CD14-positive monocyte (primary cell): ENCODE results near the gene ANKRD29. TPM values are rescaled to one million over a fixed set of nuclear protein-coding genes. Genes with fewer than 3 reads are reported as not detected.
"Not testable (repeated sequence)": the region's sequence is repeated elsewhere in the genome, so short reads cannot be mapped to it uniquely, and the experiment has no call there.

Experiments
- DNase-seq, 3 donors: peaks; one replicate each; pipeline ENCODE4 v3.0.0-alpha.2; 2011 to 2022
- H2AFZ ChIP-seq: 2 replicates; pipeline ENCODE4 v1.6.0; 2012; ENCODE audit warnings: mild to moderate bottlenecking, low read depth, low read length, inconsistent platforms; ENCODE audit not compliant: insufficient read depth, poor library complexity, severe bottlenecking
- H3K27ac ChIP-seq, 2 donors: 1 replicate in 1 of 2; 2 replicates in 1 of 2; pipeline ENCODE4 v1.5.1; 2012 to 2013; ENCODE audit warnings: low read length in 2 of 2, control low read depth in 1 of 2, inconsistent platforms in 1 of 2, low read depth in 1 of 2, mild to moderate bottlenecking in 1 of 2
- H3K27me3 ChIP-seq, 2 donors: one replicate each; pipeline versions ENCODE4 v1.6.0 to v1.6.1; 2011 to 2013; ENCODE audit warnings: low read length in 2 of 2; ENCODE audit not compliant: control insufficient read depth in 2 of 2, insufficient read depth in 2 of 2
- H3K36me3 ChIP-seq, 2 donors: replicated peaks in 1 of 2; 1 replicate in 1 of 2; 2 replicates in 1 of 2; pipeline versions ENCODE4 v1.5.1 to v1.6.1; 2012 to 2013; ENCODE audit warnings: low read length in 2 of 2, control low read depth in 1 of 2, inconsistent platforms in 1 of 2, mild to moderate bottlenecking in 1 of 2; ENCODE audit not compliant: insufficient read depth in 2 of 2, control insufficient read depth in 1 of 2
- H3K4me1 ChIP-seq, 2 donors: 1 replicate in 1 of 2; 2 replicates in 1 of 2; pipeline versions ENCODE4 v1.5.1 to v1.6.1; 2012 to 2013; ENCODE audit warnings: low read length in 2 of 2, control low read depth in 1 of 2, inconsistent platforms in 1 of 2, mild to moderate bottlenecking in 1 of 2, moderate library complexity in 1 of 2; ENCODE audit not compliant: insufficient read depth in 2 of 2, control insufficient read depth in 1 of 2
- H3K4me2 ChIP-seq: replicated peaks from 2 replicates; pipeline ENCODE3; 2012; ENCODE audit warnings: low read length, moderate library complexity, mild to moderate bottlenecking; ENCODE audit not compliant: poor library complexity, severe bottlenecking; ENCODE audit errors: extremely low read depth
- H3K4me3 ChIP-seq, 3 experiments: fragments of 200-600 bp in 1 of 3; sonication (generic) in 1 of 3; replicated peaks in 1 of 3; 1 replicate in 2 of 3; 2 replicates in 1 of 3; pipeline ENCODE4 v1.5.1; 2011 to 2013; ENCODE audit warnings: low read length in 3 of 3, mild to moderate bottlenecking in 3 of 3, control low read depth in 2 of 3, low read depth in 2 of 3, inconsistent platforms in 1 of 3, moderate library complexity in 1 of 3
- H3K79me2 ChIP-seq: 2 replicates; pipeline ENCODE4 v1.6.0; 2012; ENCODE audit warnings: mild to moderate bottlenecking, control low read depth, inconsistent platforms, low read length, moderate library complexity; ENCODE audit not compliant: insufficient read depth
- H3K9ac ChIP-seq: 2 replicates; pipeline ENCODE4 v1.6.0; 2017; ENCODE audit warnings: low read length, mild to moderate bottlenecking; ENCODE audit not compliant: insufficient read depth, poor library complexity, severe bottlenecking
- H3K9me3 ChIP-seq, 2 donors: replicated peaks in 1 of 2; 1 replicate in 1 of 2; 2 replicates in 1 of 2; pipeline versions ENCODE4 v1.5.1 to v1.6.1; 2012 to 2013; ENCODE audit warnings: low read length in 2 of 2, control low read depth in 1 of 2; ENCODE audit not compliant: control insufficient read depth in 1 of 2, insufficient read depth in 1 of 2
- H4K20me1 ChIP-seq: 2 replicates; pipeline ENCODE4 v1.6.0; 2012; ENCODE audit warnings: mild to moderate bottlenecking, low read length, control low read depth, moderate library complexity; ENCODE audit not compliant: insufficient read depth
- H3K27ac Mint-ChIP-seq, 7 donors: one replicate each; pipeline ENCODE4 v1.8.0; 2020; ENCODE audit warnings: mild to moderate bottlenecking in 7 of 7, mixed read lengths in 7 of 7, moderate library complexity in 6 of 7, inconsistent platforms in 2 of 7
- H3K27me3 Mint-ChIP-seq, 3 donors: one replicate each; pipeline ENCODE4 v1.8.0; 2021 to 2022; ENCODE audit warnings: low read depth in 3 of 3, mild to moderate bottlenecking in 3 of 3, mixed read lengths in 3 of 3, moderate library complexity in 3 of 3, inconsistent platforms in 1 of 3
- H3K36me3 Mint-ChIP-seq, 2 donors: one replicate each; pipeline ENCODE4 v1.8.0; 2020; ENCODE audit warnings: mixed read lengths in 2 of 2, inconsistent platforms in 1 of 2, mild to moderate bottlenecking in 1 of 2
- H3K4me1 Mint-ChIP-seq: one replicate; pipeline ENCODE4 v1.8.0; 2020; ENCODE audit warnings: mild to moderate bottlenecking, mixed read lengths
- H3K4me3 Mint-ChIP-seq, 2 donors: one replicate each; pipeline ENCODE4 v1.8.0; 2020; ENCODE audit warnings: mild to moderate bottlenecking in 2 of 2, mixed read lengths in 2 of 2, moderate library complexity in 1 of 2
- H3K9me3 Mint-ChIP-seq, 7 donors: one replicate each; pipeline ENCODE4 v1.8.0; 2020 to 2022; ENCODE audit warnings: mixed read lengths in 7 of 7, mild to moderate bottlenecking in 6 of 7, moderate library complexity in 6 of 7, inconsistent platforms in 2 of 7
- WGBS: methylation state at CpG from one replicate; pipeline ENCODE4 v1.1.5; 2013; ENCODE audit warnings: missing lambda C conversion rate; ENCODE audit not compliant: insufficient coverage; 5-methylcytosine and 5-hydroxymethylcytosine counted together
- intact Hi-C, 2 donors: fragments of 100-400 bp; cut with micrococcal nuclease; formaldehyde crosslinking; loops; one replicate each; pipeline versions ENCODE4 v1.15.0 to v1.15.1; 2023
- polyA plus RNA-seq, 3 donors: library from polyadenylated mRNA; depleted of rRNA in 1 of 3; unstranded in 2 of 3; stranded (reverse) in 1 of 3; fragments of 300-500 nt in 2 of 3; fragments of >200 nt in 1 of 3; fragmentation: Illumina TruSeq in 2 of 3; gene quantifications; 1 replicate in 2 of 3; 2 replicates in 1 of 3; pipeline ENCODE4 v1.2.3, GENCODE V29; 2012 to 2021
- TF ChIP-seq, protein P1 (sequence below): fragments of 200-600 bp; IDR thresholded peaks from one replicate; pipeline ENCODE4 v1.8.0; 2022; ENCODE audit warnings: antibody characterized with exemption, mild to moderate bottlenecking

ANKRD29 gene
- polyA plus RNA-seq, 3 donors, result 0.03 to 0.11 TPM; not detected in 1

DNA sequence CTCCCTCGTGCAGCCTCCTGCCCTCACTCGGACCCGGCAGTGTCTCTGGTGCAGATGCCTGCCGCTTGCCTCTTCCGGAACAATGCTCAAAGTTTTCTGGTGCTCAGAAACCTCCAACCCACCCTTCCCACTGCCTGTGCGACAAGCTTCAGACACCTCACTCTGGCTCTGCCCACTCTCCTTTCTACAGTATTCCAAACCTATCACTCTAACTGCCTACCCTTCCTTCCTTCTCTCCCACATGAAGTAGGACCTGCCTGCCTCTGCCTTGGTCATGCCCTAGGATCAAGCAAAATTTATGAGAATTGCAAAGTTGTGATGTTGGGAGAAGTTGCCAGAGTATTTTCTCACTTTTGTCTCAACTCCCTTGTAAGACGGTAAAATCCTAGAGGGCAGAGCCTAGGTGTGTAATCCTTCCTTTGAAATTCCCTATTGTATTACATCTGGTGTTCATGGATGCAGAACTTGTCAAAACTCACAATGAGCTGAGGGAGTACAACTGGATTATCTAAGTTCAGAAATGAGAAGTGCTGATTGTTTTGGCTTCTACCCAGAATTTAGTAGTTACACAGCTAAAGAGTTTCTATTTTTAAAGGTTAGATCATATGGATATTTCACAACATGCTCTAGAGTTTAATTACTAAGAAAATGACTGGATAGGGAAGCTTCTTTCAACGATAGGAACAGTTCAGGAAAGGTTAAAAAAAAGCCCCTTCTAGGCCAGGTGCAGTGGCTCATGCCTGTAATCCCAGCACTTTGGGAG lies 83.6 kb downstream of the ANKRD29 start:
- intact Hi-C loops, result no loop called here

GRCh38 chr18:23578067-23578701 lies 84.5 kb downstream of the ANKRD29 start:
- H3K4me2 ChIP-seq, result no peak overlapping the region
- H3K9me3 Mint-ChIP-seq, result peaks cover 0 to 2% (median 0%) of the 10 kb centered on the region in 7 donors
- no peak overlapping the region for H3K27ac ChIP-seq
- H3K36me3 ChIP-seq, result peaks cover 8 to 23% of the 10 kb centered on the region in 2 donors
- peaks cover 46 to 53% of the 10 kb centered on the region in 2 donors for H3K4me1 ChIP-seq
- WGBS, result 94% methylated on average over 5 of the region's 6 CpGs
- TF ChIP-seq, protein P1, sequence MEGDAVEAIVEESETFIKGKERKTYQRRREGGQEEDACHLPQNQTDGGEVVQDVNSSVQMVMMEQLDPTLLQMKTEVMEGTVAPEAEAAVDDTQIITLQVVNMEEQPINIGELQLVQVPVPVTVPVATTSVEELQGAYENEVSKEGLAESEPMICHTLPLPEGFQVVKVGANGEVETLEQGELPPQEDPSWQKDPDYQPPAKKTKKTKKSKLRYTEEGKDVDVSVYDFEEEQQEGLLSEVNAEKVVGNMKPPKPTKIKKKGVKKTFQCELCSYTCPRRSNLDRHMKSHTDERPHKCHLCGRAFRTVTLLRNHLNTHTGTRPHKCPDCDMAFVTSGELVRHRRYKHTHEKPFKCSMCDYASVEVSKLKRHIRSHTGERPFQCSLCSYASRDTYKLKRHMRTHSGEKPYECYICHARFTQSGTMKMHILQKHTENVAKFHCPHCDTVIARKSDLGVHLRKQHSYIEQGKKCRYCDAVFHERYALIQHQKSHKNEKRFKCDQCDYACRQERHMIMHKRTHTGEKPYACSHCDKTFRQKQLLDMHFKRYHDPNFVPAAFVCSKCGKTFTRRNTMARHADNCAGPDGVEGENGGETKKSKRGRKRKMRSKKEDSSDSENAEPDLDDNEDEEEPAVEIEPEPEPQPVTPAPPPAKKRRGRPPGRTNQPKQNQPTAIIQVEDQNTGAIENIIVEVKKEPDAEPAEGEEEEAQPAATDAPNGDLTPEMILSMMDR, result no peak
- H3K27ac Mint-ChIP-seq, result peak overlapping the region in 6 of 7 donors; percentile 11 to 94 (median 86)
- peaks cover 58% of the 10 kb centered on the region for H3K4me1 Mint-ChIP-seq
- H3K36me3 Mint-ChIP-seq, result peaks cover 30 to 39% of the 10 kb centered on the region in 2 donors
- H3K4me3 ChIP-seq, result no peak overlapping the region
- H3K27me3 Mint-ChIP-seq, result peaks cover 0 to 2% (median 0%) of the 10 kb centered on the region in 3 donors
- DNase-seq, result no peak
- H4K20me1 ChIP-seq, result peaks cover 63% of the 10 kb centered on the region
- intact Hi-C loops, result no loop called here
- H3K9ac ChIP-seq, result no peak overlapping the region
- no peaks in the 10 kb centered on the region for H3K27me3 ChIP-seq
- peaks cover 53% of the 10 kb centered on the region for H3K79me2 ChIP-seq
- no peaks in the 10 kb centered on the region for H3K9me3 ChIP-seq
- peak overlapping the region in 1 of 2 donors; percentile 75 for H3K4me3 Mint-ChIP-seq
- H2AFZ ChIP-seq, result no peak overlapping the region

More for the DNA sequence above, 83.6 kb downstream of the ANKRD29 start:
- H3K27ac ChIP-seq, result peak overlapping the region; percentile 50 to 53
- peaks cover 58% of the 10 kb centered on the region for H3K4me1 Mint-ChIP-seq
- H4K20me1 ChIP-seq, result peaks cover 63% of the 10 kb centered on the region
- H3K36me3 ChIP-seq, result peaks cover 8 to 21% of the 10 kb centered on the region in 2 donors
- TF ChIP-seq, protein P1, result no peak
- H3K9me3 ChIP-seq, result no peaks in the 10 kb centered on the region
- no peak overlapping the region for H3K9ac ChIP-seq
- WGBS, result 89% methylated on average over 5 of the region's 8 CpGs
- H3K4me3 ChIP-seq, result peak overlapping the region in 1 of 3 experiments; percentile 38
- peaks cover 0 to 2% (median 0%) of the 10 kb centered on the region in 7 donors for H3K9me3 Mint-ChIP-seq
- no peaks in the 10 kb centered on the region for H3K27me3 ChIP-seq
- H3K36me3 Mint-ChIP-seq, result peaks cover 31 to 42% of the 10 kb centered on the region in 2 donors
- H3K4me3 Mint-ChIP-seq, result peak overlapping the region; percentile 17 to 75
- H3K4me1 ChIP-seq, result peaks cover 42 to 48% of the 10 kb centered on the region in 2 donors
- H3K79me2 ChIP-seq, result peaks cover 62% of the 10 kb centered on the region
- peaks cover 0 to 2% (median 0%) of the 10 kb centered on the region in 3 donors for H3K27me3 Mint-ChIP-seq
- DNase-seq, result peak; percentile 46 to 81 (median 65)
- peak overlapping the region; percentile 43 for H3K4me2 ChIP-seq
- peak overlapping the region; percentile 79 to 94 (median 87) for H3K27ac Mint-ChIP-seq
- no peak overlapping the region for H2AFZ ChIP-seq

DNA sequence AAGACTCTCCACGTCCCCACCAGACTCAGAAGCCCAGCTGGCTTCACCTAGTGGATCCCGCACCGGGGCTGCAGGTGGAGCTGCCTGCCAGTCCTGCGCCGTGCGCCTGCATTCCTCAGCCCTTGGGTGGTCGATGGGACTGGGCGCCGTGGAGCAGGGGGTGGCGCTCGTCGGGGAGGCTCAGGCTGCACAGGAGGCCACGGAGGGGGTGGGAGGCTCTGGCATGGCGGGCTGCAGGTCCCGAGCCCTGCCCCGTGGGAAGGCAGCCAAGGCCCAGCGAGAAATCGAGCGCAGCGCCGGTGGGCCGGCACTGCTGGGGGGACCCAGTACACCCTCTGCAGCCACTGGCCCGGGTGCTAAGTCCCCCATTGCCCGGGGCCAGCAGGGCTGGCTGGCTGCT lies 85.2 kb downstream of the ANKRD29 start:
- peaks cover 49 to 56% of the 10 kb centered on the region in 2 donors for H3K4me1 ChIP-seq
- H2AFZ ChIP-seq, H3K27me3 ChIP-seq, H3K9ac ChIP-seq, intact Hi-C loops, H3K4me3 Mint-ChIP-seq, H3K4me2 ChIP-seq, DNase-seq, H3K27me3 Mint-ChIP-seq, H3K27ac ChIP-seq, H3K27ac Mint-ChIP-seq, H3K4me3 ChIP-seq, H3K9me3 ChIP-seq, H3K9me3 Mint-ChIP-seq: not testable (repeated sequence)
- peaks cover 56% of the 10 kb centered on the region for H3K4me1 Mint-ChIP-seq
- peaks cover 14 to 30% of the 10 kb centered on the region in 2 donors for H3K36me3 ChIP-seq
- H3K79me2 ChIP-seq, result peaks cover 51% of the 10 kb centered on the region
- peaks cover 31 to 37% of the 10 kb centered on the region in 2 donors for H3K36me3 Mint-ChIP-seq
- H4K20me1 ChIP-seq, result peaks cover 57% of the 10 kb centered on the region
- WGBS, result 100% methylated on average over 17 of the region's 24 CpGs
